GM11168 (cell line): ENCODE measurements around the gene HSD17B13.

Experiments used
- in situ Hi-C: fragments of 300-500 bp; cut with MboI; formaldehyde crosslinking; loops from one replicate; pipeline ENCODE4 v1.12.0; 2022; ENCODE audit warnings: low sequenced_read_pairs; ENCODE audit not compliant: unreplicated experiment

The HSD17B13 gene

DNA sequence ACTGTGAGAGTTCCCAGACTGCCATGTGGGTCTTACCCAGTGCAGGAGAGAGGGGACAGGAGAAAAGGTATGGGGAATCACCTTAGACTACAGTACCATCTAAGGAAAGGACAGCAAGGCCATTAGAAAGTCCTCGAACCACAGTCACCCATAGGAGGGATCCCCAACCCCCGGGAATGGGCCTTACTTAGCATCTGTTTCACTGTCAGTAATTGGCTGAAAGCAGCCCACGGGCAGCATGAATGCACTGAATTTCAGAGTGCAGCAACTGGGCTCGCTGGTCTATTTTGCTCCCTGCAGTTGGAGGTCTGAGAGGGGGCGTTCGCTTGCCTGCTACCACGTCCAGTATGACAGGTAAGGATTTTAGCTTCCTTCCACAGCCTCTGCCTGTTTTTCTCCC lies 51.9 kb downstream of the HSD17B13 start:
- in situ Hi-C loops: no loop called here

- in situ Hi-C loops: no loop called here
Measured at GRCh38 chr4:87270144-87270543, 52.5 kb downstream of the HSD17B13 start.

- in situ Hi-C loops: no loop called here
Measured at GRCh38 chr4:87268411-87268810, 54.3 kb downstream of the HSD17B13 start.

DNA sequence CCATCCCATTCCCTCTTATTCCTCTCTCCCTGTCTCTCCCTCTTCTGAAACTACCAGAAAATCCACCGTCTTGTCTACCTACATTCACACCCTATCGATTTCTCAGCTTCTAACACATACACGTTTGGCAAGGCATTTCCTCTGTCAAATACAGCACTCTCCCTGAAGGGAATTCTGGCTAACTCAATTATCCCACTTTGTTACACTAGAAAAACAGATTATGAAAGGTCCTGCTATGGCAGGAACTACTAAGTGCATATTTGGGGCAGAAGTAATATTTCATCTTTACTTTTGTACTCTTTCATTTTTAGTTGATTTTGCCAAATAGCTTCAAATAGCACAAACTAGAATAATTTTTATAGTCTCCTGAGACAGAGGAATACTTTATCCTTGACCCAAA lies 55.7 kb downstream of the HSD17B13 start:
- in situ Hi-C loops: no loop called here

DNA sequence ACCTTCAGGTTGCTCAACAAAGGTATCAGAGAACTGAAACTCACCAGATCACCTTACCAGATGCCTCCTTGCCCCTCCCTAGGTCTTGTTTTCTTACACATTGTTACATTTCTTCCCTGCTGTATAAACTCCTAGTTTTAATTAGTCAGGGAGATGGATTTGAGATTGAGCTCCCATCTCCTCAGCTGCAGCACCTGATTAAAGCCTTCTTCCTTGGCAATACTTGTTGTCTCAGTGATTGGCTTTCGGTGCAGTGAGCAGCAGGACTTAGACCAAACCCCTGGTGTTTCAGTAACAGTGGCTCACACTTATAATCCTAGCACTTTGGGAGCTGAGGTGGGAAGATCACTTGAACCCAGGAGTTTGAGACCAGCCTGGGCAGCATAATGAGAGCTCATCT lies 59.8 kb downstream of the HSD17B13 start:
- in situ Hi-C loops: no loop called here

DNA sequence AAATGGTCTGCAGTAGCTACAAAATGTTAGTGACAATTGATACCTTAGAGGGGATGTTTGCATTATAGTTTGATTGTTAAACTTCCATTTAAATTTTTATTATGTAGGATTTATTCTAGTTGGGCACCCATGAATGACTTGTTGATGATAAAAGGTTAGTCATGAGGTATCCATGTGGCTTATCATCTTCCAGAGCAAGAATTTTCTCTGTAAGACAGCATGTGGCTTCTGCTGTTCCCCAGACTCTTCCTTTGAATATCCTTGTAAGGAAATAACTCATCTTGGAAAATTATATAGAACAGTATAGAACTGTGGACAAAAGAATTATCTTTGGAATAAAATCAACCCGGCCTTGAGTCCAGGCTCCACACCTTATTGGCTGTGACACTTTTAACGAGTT lies 62.2 kb downstream of the HSD17B13 start:
- in situ Hi-C loops: no loop called here

DNA sequence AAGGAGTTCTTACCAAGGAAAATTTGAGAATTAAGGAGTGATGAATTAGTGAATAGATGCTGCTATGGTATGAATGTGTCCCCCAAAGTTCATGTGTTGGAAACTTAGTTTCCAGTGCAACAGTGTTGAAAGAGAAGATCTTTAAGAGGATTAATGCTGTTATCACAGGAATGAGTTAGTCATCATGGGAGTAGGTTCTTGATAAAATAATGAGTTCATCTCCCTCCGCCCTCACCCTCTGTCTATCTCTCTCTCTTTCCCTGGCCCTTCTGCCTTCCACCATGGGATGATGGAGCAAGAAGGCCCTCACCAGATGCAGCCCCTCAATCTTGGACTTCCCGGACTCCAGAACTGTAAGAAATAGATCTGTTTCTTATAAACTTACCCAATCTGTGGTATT lies 64.0 kb downstream of the HSD17B13 start:
- in situ Hi-C loops: no loop called here

- in situ Hi-C loops: no loop called here
Measured at GRCh38 chr4:87257523-87257922, 65.2 kb downstream of the HSD17B13 start.

DNA sequence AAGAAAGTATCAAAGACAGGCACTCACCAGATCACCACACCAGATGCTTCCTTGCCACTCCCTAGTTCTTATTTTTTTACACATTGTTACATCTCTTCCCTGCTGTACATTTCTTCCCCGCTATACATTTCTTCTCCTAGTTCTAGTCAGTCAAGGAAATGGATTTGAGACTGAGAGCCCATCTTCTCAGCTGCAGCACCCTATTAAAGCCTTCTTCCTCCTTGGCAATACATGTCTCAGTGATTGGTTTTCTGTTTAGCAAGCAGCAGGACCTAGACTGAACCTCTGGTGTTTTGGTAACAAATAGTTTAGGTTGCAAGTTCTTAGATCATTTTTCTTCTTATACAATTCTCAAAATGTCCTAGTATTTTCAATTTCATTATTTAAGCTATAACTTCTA lies 66.9 kb downstream of the HSD17B13 start:
- in situ Hi-C loops: no loop called here
